Stimulated activated CD4-positive, alpha-beta T cell treated with anti-CD3 and anti-CD28 coated beads, TNF-alpha, amount 100 ng/mL, for 4 hours (primary cell): ENCODE measurements around the gene GPSM1.
"Not testable (repeated sequence)": the region's sequence is repeated elsewhere in the genome, so short reads cannot be mapped to it uniquely, and the experiment has no call there.

Experiments
- DNase-seq, 3 experiments: peaks; one replicate each; pipeline ENCODE4 v3.0.0-alpha.2; 2020; ENCODE audit warnings: low read depth in 3 of 3

The GPSM1 gene

GRCh38 chr9:136344544-136345280 is 17.4 kb downstream of the GPSM1 start:
- DNase-seq = no peak

- no peak for DNase-seq
Observed at GRCh38 chr9:136345281-136346156, 18.2 kb downstream of the GPSM1 start.

- no peak for DNase-seq
Observed at GRCh38 chr9:136346157-136346481, 18.8 kb downstream of the GPSM1 start.

- DNase-seq = no peak
Observed at GRCh38 chr9:136346927-136347465, 19.7 kb downstream of the GPSM1 start.

GRCh38 chr9:136347472-136348256 is 20.3 kb downstream of the GPSM1 start:
- no peak for DNase-seq

GRCh38 chr9:136348691-136349090 is 21.4 kb downstream of the GPSM1 start:
- no peak for DNase-seq

GRCh38 chr9:136349546-136349945 is 22.2 kb downstream of the GPSM1 start:
- no peak for DNase-seq

- DNase-seq = no peak
Observed at GRCh38 chr9:136351252-136351800, 24.0 kb downstream of the GPSM1 start.

GRCh38 chr9:136351868-136352267 is 24.5 kb downstream of the GPSM1 start:
- DNase-seq = not testable (repeated sequence)

- DNase-seq = no peak
Observed at GRCh38 chr9:136352682-136353081, 25.3 kb downstream of the GPSM1 start.

- no peak for DNase-seq
Observed at GRCh38 chr9:136353088-136353487, 25.7 kb downstream of the GPSM1 start.

GRCh38 chr9:136353757-136354488 is 26.6 kb downstream of the GPSM1 start:
- no peak for DNase-seq

GRCh38 chr9:136354592-136355085 is 27.3 kb downstream of the GPSM1 start:
- DNase-seq = no peak

- DNase-seq = no peak
Observed at GRCh38 chr9:136355616-136356557, 28.5 kb downstream of the GPSM1 start.

GRCh38 chr9:136357202-136357725 is 29.9 kb downstream of the GPSM1 start:
- no peak for DNase-seq

GRCh38 chr9:136358016-136358415 is 30.7 kb downstream of the GPSM1 start:
- no peak for DNase-seq

- no peak for DNase-seq
Observed at GRCh38 chr9:136358888-136359287, 31.5 kb downstream of the GPSM1 start.

GRCh38 chr9:136359774-136360718 is 32.7 kb downstream of the GPSM1 start:
- DNase-seq = no peak
